Amniotic epithelial cell (primary cell): Measurements from ENCODE around the gene JAK3.
"Not testable (repeated sequence)": the region's sequence is repeated elsewhere in the genome, so short reads cannot be mapped to it uniquely, and the experiment has no call there.

Source experiments
- DNase-seq: peaks from one replicate; pipeline ENCODE4 v3.0.0-alpha.2; 2010; ENCODE audit warnings: low read depth

Gene JAK3

DNA sequence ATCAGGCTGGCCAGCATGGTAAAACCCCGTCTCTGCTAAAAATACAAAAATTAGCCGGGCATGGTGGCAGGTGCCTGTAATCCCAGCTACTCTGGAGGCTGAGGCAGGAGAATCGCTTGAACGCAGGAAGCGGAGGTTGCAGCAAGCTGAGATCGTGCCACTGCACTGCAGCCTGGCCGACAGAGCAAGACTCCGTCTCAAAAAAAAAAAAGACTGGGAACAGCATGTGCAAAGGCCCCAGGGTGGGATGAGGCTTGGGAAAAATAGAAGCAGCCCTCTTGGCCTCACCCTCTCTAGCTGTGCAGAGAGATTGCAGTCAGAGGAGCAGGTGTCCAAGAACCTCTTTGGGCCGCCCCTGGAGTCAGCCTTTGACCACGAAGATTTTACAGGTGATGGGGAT is 69.9 kb downstream of the JAK3 start:
- not testable (repeated sequence) for DNase-seq

- peak; percentile 80 for DNase-seq
These were observed 71.6 kb downstream of the JAK3 start for GRCh38 chr19:17775991-17776803.

DNA sequence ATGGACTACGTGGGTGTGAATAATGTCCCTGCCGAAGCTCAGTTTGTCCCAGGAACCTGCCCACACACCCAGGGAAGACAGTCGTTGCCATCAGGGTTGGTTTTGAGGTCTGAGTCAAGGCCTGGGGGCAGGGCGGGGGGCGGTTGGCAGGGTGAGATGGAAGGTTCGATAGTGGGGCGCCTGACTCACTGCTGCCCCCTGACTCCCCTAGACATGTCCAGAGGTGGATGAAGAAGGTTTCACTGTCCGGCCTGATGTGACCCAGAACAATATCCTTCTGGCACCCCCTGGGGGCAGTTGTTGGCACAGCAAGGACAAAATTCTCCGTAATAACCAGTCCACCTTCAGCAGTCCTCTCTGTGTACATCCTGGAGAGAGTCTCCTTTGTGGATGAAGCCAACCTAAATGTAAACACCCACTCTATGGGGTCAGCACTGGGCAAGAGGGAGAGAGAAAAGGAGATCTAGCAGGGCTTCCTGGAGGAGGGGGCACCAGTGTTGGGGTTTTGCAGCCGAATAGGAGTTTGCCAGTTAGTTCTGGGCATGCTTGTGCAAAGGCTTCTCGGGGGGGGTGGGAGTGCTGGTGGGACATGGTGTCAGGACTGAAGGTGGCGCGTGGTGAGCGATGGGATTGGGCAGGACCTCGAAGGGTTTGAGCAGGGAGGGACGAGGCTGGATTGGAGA is 72.4 kb downstream of the JAK3 start:
- DNase-seq, result peak; percentile 24
